Dermis blood vessel endothelial cell (primary cell): ENCODE data around the gene COMMD4. TPM values are rescaled to one million over a fixed set of nuclear protein-coding genes. Genes with fewer than 3 reads are reported as not detected.
"Not testable (repeated sequence)": the region's sequence is repeated elsewhere in the genome, so short reads cannot be mapped to it uniquely, and the experiment has no call there.

Experiments
- DNase-seq: peaks from one replicate; pipeline ENCODE4 v3.0.0; 2010
- total RNA-seq: library from RNA; depleted of rRNA; stranded (reverse); fragments of >200 nt; gene quantifications from 2 replicates; pipeline ENCODE4 v1.2.3, GENCODE V29; 2014

The COMMD4 gene
- 74.2 and 84.6 TPM in 2 replicates for total RNA-seq

DNA sequence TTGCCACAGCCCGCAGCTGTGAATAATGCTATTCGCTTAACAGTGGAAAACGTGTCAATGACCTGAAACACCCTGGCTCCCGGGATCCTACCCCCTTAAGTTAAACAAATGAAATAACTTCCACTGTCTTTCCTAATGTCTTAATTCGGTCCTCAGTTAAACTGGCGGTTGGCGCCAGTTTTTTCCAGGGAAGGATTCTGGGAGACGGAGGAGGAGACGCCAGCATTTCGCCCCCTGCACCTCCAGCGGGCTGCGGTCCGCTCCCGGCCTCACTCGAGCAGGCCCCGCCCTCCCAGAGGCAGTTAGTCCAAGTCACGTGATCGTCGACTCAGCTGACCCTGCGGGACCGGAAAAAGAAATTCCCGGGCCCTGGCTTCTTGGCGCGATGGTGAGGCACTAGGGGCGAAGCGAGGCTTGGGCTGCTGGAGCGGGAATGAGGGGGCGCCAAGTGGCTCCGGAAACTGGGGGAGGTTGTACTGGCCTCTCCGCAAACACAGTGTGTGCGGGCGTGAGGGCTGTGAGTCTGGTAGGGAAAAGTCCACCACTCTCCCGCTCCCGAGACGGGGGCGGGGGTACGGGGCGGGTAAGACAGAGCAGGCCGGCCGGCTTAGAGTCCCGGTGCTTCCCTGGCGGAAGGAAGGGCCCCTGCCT, at the start of gene COMMD4:
Gene COMMD4, plus strand, starts transcription at position 359 of the 651 bp plus-strand sequence. Its CDS starts 27 bp downstream, at position 386.
- peak; percentile 95 for DNase-seq

DNA sequence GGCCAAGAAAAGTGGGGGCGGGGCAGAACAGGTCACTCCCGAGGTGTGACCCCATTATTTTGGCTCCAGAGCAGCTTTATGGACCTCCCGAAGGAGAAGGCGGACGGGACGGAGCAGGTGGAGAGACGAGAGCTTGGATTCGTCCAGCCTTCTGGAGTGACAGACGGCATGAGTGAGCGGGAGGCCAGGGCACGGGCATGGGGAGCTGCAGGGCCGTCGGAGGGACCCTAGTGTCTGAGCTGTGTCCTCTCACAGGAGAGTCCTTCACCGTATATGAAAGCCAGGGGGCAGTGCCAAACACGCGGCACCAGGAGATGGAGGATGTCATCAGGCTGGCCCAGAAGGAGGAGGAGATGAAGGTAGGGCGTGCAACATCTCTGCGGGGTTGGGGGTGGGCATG, 42.2 kb upstream of the COMMD4 start:
- not testable (repeated sequence) for DNase-seq

DNA sequence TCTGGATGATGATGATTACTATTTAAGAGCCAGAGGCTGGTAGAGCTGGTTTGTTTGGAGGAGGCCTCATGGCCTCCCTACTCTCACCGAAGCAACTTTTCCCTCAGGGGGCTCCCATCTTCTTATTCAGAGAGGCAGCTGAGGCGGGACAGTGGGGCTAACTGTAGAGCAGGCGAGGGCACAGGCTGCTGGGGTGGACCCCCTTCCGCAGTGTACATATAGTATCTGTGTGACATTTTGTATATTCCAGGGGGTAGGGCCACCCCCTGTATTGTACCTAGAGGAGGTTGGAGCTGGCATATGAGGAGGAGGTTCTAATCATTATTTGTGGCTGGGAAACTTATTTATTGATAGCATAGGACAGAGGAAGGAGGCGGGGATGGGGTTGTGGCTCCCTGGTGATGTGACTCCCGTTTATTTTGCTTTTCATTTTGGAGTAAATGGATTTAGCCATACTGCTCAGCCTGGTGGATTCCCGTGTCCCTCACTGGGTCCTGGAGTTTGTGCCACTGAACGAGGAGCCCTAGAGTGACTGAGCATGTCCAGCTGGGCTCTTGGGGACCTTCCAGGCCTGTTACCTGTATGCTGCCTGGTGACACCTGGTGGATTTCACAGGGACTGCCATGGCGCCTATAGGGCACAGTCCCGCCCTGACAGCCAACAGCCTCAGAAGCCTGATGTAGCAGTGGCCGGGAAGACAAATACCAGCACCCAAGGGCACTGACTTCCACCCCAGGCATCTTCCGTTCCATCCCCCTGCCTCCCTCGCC, 37.1 kb upstream of the COMMD4 start:
- not testable (repeated sequence) for DNase-seq

DNA sequence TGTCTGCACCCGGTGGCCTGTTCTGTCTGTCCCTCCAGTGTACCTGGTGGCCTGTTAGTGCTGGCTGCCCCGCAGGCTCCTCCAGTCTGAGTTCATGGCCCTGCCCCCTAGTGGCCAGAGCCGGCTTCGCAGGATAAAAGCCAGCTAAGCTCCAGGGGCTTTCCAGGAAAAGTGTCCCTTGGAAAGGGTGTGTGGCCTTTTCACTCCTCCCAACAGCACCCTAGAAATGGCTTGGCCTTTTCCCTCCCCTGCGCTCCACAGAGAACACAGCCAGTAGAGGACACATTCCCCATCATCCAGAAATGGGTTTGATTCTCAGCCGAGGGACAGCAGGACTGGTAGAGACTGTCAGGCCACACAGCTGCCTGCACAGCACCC, 36.6 kb upstream of the COMMD4 start:
- not testable (repeated sequence) for DNase-seq

DNA sequence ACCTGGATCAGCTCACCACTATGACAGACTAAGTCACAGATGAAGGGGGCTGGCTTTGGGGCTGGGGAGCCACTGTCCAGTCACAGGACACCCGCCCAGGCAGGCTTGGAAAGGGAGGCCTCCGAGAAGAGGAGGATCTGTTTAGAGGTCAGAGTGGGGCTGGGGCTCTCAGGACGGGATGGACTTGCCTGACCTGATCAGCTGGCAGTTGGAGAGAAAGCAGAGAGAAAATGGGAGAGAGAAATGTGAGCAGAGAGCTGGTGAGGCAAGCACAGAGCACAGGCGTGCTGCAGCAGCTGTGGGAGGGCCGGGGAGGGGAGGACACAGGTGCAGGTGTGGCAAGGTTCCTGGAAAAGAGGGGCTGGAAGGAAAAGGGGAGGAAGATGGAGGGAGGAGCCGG, 35.8 kb upstream of the COMMD4 start:
- not testable (repeated sequence) for DNase-seq

DNA sequence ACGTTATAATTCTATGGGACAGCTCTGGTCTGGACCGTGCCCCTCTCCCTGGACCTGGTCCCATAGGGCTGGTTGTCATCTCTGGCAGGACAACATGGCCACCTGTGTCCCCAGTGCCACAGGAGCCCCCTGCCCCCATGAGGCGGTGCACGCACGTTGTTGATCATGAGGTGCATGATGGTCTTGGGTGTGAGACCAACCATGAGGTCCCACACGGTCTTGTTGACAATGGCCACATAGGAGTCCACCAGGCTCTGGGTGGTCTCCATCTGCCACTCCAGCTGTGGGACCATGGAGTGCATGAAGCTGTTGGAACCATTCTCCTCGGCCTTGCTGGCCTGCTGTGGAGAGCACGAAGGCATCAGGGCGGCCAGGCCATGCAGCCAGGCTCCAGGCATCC, 33.5 kb upstream of the COMMD4 start:
- no peak for DNase-seq

DNA sequence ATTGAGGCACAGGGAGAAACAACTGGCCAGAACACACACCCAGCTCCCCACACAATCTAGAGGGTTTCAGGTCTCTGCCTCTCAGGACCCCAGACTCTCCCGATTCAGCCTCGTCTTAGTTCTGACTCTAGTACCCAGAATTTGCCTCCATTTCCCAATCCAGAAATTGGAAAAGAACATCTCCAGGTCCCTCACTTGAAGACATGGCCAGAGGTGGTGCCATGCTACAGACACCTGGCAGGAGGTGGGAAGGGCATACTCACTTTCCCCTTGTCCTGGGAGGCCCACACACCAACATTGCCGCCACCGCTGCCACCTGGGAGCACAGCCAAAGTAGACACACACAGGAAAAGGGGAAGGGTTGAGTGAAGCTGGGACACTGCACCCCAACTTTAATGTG, 33.1 kb upstream of the COMMD4 start:
- DNase-seq, result not testable (repeated sequence)

DNA sequence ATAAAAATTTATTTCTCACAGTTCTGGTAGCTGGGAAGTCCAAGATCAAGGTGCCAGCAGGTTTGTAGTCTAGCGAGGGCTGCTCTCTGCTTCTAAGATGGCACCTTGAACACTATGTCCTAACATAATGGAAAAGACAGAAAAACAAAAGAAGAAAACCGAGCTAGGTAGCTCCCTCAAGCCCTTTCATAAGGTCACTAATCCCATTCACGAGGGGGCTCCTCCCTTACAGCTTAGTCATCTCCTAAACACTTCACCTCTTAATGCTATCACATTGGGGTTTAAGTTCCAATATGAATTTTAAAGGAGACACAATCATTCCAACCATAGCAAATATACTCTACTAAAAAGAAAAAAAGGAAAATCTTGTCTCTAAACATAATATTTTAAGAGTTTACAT, 29.7 kb upstream of the COMMD4 start:
- DNase-seq, result no peak

DNA sequence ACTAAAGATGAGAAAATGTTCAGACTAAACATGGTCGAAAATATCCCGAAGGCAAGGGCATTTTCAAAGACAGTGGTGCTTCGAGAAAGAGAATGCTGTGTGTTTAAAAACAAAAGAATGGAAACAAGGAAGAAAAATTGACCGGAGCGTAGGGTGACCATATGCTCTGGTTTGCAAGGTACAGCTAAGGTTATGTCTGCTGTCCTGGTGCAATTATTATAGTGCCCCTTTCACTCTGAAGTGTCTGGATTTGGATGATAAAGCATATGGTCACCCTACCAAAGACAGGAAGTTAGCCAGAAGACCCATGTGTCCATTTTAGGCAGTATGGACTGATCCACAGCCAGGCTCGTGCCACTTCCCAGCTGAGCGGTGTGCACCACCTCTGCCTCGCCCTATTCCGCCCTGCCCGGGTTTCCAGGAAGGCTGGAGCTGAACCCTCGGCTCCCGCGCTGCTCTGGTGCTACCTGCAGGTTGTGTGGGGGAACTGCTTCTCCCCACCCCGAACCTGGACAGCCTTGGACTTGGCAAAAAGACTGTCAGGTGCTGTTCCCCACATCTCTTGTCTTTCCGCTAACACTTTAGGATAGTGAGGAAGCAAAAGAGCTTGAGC, 28.0 kb upstream of the COMMD4 start:
- peak; percentile 47 for DNase-seq

DNA sequence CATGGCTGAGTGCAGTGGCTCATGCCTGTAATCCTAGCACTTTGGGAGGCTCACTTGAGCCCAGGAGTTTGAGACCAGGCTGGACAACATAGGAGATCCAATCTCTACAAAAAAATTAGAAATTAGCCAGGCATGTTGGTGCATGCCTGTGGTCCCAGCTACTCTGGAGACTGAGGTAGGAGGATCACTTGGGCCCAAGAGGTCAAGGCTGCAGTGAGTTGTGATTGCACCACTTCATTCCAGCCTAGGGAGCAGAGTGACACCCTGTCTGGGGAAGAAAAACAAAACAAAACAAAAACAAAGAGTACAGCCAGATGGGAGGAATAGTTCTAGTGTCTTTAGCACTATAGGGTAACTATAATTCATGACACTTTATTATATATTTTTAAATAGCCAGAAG, 26.2 kb upstream of the COMMD4 start:
- DNase-seq, result no peak

DNA sequence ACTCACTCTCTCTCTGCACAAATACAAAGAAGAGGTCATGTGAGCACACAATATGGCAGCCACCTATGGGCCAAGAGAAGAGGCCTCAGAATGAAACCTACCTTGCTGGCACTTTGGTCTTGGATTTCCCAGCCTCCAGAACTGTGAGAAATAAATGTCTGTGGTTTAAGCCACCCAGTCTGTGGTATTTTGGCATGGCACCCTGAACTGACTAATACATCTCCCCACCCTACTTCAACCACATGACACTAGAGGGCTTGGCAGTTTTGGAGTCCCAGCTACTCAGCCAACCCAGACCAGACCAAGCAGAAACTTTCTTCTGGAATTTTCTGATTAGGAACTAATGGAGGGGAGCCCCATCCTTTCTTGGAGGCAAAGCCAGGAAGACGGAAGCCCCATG, 23.3 kb upstream of the COMMD4 start:
- DNase-seq, result not testable (repeated sequence)

DNA sequence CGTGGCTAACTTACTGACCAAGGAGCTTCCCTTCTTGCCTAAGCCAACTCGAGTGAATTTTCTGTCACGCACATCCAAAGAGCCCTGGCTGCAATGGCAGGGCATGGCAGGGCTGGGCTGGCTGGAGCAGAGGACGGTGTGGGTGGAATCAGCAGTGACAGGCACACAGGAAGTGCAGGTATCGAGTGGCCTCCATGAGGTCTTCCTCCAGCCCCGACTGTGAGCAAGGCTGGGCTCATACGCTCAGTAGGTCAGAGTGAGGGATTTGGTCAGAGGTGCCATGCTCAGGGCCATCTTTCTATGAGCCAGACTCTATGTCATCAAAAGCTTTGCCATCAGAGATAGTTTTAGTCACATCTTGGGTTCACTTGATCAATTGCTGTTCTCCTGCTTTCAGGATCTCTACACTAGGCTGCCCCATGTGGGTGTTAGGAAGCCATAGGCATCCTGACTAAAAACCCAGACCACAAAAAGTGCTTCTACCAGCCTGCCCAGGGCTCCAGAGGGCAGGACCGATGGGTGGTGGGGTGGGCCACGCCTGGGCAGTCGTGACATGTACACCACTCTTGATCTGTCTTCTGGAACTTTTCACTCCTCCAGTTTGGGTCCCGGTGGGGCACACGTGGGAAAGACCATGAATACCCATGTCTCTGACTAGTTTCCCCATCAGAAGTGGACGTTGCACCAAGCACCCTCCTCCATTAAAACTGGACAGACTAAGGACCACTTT, 22.6 kb upstream of the COMMD4 start:
- DNase-seq, result no peak

DNA sequence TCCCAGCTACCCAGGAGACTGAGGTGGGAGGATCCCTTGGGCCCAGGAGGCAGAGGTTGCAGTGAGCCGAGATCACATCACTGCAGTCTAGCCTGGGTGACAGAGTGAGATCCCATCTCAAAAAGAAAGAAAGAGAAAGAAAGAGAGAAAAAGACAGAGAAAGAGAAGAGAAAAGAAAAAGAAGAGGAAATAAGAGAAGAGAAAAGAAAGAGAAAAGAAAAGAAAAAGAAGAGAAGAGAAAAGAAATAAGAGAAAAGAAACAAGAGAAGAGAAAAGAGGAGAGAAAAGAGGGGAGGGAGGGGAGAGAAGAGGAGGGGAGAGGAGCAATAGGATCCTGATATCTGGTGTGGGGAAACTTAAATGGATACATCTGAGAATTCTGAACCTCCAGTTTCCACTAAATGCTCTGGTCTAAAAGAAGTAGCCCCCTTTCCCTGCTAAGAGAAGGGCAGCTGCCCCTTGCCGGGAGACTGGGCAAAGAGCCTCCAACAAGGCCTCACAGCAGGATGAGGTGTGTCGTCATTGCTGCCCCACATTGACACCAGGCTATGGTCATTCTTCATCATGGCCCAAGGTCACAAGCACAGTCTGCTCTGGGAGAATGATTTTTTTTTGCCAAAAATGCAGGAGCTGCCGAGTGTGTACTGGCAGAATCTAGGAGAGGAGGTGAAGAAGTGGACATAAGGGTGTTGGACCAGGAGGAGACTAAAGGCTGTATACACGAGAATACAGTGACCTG, 21.1 kb upstream of the COMMD4 start:
- DNase-seq, result no peak

DNA sequence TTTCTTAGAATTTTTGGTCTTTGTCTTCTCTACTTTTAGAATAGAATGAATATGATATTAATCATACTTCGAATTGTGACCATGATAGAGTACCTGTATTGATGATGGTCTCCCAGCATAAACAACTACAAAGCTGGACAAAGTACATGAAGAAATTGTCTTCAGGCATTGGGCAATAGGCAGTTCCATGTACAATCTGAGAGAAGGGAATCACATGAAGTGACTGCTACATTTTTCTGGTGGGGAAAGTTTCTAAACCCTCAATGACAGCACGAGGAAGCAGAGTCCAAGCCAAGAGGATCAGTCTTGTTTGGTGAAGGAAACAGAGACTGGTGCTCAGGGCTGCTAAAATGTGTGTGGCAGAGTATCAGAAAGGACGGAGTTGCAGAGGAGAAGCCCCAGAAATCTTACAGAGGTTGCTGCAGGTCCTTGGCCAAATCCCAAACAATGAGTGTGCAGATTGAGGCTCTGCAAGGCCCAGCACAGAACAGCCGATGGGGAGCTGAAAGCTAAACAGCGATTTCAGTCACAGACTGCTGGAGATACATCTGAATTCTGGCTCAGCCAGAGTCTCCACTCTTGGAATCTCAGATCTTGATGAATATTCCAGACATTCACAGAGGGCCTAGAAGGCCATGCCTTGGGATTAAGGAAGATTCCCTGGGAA, 16.5 kb upstream of the COMMD4 start:
- DNase-seq, result not testable (repeated sequence)

DNA sequence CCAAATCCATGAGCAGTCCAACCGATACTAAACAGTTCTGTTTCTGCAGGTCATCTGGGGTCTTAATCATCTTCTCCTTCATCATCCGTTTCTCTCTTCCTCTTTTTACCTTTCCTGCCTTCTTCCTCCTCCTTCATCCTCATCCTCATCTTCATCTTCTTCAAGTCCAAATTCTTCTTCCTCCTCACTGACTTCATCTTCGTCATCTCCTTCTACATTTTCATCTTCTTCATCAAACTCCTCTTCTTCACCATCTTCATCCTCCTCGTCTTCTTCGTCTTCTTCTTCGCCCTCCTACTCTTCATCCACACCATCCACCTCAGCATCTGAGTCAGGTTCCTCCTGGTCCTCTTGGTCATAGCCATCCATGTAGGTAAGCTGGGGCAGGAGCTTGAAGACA, 14.2 kb upstream of the COMMD4 start:
- DNase-seq, result no peak

DNA sequence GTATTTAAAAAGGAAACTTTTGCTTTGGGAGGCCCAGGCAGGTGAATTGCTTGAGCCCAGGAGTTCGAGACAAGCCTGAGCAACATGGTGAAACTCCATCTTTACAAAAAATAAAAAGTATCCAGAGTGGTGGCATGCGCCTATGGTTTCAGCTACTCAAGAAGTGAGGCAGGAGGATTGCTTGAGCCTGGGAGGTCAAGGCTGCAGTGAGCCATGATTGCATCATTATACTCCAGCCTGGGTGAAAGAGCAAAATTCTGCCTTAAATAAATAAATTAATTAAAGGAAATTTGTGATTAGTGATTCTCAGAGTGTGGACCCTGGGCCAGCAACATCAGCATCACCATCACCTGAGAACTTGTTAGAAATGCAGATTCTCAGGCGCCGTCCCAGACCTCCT, 9.9 kb upstream of the COMMD4 start:
- no peak for DNase-seq

DNA sequence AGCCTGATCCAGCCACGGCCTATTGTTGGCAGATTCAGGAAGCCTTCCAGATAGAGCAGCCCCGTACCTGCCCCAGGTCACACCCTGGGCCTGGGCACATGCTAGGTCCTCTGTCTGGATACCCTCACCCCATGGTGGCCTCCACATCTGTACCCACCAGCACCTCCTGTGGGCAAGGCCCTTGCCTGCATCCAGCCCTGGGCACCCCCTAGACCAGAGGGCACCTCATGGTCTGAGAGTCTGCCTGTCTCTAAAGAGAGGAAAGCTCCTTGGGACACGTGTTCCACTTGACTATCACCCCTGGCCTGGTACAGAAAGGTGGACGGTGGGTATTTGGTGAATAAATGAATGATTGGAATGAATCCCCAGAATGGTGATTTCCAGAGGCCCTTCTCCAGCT, 8.9 kb upstream of the COMMD4 start:
- DNase-seq, result no peak

DNA sequence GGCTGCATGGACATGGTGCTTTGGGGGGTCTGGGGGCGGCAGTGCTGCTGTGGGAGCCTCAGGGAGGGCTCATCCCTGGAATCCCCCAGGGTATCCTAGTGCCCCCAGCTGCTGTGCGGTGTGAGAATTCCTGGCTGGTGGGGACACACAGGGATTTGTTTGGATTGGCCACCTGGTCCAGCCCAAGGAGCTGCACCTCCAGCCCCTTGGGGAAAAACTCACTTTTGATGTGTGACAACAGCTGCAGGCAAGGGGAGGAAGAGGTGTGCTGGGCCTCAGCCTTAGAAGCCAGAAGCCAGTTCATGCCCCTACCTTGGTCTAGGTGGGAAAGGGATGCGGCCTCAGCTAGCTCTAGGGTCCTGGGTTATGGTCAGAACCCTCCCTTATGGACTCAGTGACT, 8.4 kb upstream of the COMMD4 start:
- DNase-seq, result no peak

DNA sequence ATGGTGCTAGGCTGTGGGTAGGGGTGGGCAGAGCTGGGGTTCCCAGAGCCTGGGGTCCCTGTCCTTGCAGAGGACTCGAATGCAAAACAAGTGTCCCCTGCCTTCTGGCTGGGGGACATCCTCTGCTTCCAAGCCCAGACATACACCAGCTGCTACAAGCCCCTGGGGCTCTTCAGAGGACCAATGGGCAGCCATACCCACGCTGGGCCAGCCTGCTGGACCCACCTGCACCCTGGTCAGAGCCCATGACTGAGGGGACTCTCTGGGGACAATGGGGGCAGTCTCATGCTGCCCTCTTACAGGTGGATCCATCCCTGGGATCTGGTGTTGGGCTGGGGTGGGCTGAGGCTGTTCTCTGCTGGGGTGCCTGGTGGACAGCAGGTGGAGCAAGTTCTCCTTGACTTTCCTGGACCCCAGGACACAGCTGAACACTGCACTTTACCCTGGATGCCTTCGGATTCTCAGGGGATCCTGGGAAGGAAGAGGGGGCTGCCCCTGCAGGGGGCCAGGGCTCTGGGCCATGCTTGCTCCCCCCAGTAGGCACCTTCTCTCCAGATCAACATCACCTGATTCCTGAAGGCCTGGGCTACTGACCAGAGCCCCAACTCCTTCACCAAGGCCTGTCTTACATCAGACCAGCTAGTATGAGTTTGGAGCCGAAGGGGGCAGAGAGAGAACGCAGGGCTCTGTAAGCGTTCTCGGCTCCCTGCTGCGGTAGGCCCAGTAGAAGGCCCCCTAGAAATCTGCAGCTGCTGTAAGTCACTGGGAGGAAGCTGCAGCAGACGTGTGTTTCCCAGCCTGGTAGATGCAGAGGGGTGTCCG, 7.2 kb upstream of the COMMD4 start:
- DNase-seq, result no peak

DNA sequence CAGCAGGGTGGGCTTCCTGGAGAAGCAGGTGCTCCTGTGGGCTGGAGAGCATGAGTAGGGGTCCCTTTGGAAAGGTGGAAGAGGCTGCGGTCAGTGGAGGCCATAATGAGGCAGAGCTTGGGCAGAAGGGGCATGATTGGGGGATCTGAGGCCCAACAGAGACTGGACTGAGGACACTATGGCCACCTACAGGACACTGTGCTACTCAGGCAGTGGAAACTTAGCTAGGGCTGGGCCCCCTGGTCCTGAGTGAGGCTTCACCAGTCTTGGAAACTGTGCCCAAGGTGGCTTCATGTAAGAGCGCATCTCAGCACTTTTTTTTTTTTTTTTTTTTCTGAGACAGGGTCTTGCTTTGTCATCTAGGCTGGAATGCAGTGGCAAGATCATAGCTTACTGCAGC, 6.3 kb upstream of the COMMD4 start:
- DNase-seq, result no peak

DNA sequence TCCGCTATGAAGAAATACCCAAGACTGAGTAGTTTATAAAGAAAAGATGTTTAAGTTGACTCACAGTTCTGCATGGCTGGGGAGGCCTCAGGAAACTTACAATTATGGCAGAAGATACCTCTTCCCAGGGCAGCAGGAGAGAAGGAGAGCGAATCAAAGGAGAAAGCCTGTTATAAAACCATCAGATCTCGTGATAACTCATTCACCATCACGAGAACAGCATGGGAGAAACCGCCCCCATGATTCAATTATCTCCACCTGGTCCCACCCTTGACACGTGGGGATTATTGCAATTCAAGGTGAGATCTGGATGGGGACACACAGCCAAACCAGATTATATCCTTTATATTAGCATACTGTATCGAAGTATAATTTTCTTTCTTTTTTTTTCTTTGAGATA, 3.8 kb upstream of the COMMD4 start:
- not testable (repeated sequence) for DNase-seq
